ENCODE measurements around the gene TIPARP. TPM values are rescaled to one million over a fixed set of nuclear protein-coding genes. Genes with fewer than 3 reads are reported as not detected.

The TIPARP gene
- polyA plus RNA-seq, 1 of the 3 experiments (the other 2 are of a cell fraction) = 6.2 TPM

DNA sequence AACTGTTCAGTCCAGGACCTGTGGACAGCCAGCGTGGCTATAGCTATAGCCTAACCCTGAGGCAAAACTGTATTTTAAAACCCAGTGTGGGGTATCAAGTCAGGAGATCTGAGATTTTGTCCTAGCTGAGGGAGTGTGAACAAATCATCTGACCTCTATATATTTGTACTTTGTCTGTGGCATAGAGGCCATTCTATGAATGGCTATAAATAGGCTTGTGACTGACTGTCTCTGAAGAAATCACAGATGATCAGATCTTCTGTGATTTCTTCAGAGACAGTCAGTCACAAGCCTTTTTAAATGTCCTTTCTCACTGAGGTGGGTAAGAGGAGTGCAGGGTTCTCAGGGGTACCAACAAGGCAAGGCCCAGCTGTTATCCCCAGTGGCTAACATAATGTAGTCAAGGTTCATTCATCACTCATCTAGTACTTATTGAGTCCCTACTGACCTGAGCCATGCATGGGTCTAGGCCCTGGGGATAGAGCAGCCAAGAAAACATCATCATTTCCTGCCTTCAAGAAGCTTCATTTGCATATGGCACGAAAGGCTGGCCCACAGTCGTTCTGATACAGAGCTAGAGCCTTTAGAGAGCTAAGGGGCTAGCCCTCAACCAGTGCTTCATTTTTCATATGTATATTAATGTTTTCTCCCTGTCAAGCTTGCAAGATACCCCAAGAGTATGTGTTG is 53.3 kb downstream of the TIPARP start:
- 100% methylated on average over 3 of the region's 3 CpGs for WGBS (ENCODE audit: low lambda C conversion rate)
- no peak overlapping the region for H3K4me2 ChIP-seq
- no peak for DNase-seq
- ChIA-PET POLR2A (no interaction called here), CTCF (interaction anchor here (0.9 kb wide), 1 partner anchor 410 kb away, joined by 3 read pairs; no protein-coding TSS in a partner anchor)
- H3K4me3 ChIP-seq (ENCODE audit: low read depth in 2 of 2, low read length in 1 of 2) = no peak overlapping the region
- no peak for TF ChIP-seq POLR2AphosphoS5 (IDR thresholded peaks at IDR 0.05; ENCODE audit: low read depth, low read length)
- TF ChIP-seq TEAD4 (IDR thresholded peaks at IDR 0.05; ENCODE audit: borderline replicate concordance, insufficient read depth) = no peak
- no peak for TF ChIP-seq GABPA (IDR thresholded peaks at IDR 0.05; ENCODE audit: low read depth)
- no peak for TF ChIP-seq GATA2 (CRISPR knock-in tag; IDR thresholded peaks at IDR 0.05)
- no peak for TF ChIP-seq NRF1 (IDR thresholded peaks at IDR 0.05; ENCODE audit: low read depth, low read length)
- no peak for TF ChIP-seq EP300 (IDR thresholded peaks at IDR 0.05; ENCODE audit: borderline replicate concordance in 1 of 2, low read depth in 1 of 2, low read length in 1 of 2)
- TF ChIP-seq FOXM1 (IDR thresholded peaks at IDR 0.05; ENCODE audit: low read depth) = no peak
- no peak for TF ChIP-seq RXRA (IDR thresholded peaks at IDR 0.05; ENCODE audit: borderline replicate concordance, low read depth)
- TF ChIP-seq PBX3 (IDR thresholded peaks at IDR 0.05) = no peak
- TF ChIP-seq FOXJ3 (CRISPR knock-in tag; IDR thresholded peaks at IDR 0.05) = no peak
- TF ChIP-seq CHD2 (IDR thresholded peaks at IDR 0.05; ENCODE audit: low read length, partially characterized antibody) = no peak
- TF ChIP-seq CTCF (IDR thresholded peaks at IDR 0.05) = no peak
- no peak for TF ChIP-seq RCOR1 (IDR thresholded peaks at IDR 0.05; ENCODE audit: low read length)
- TF ChIP-seq MXI1 (IDR thresholded peaks at IDR 0.05; ENCODE audit: low read depth, low read length) = no peak
- TF ChIP-seq TCF12 (IDR thresholded peaks at IDR 0.05) = no peak
- no peak for TF ChIP-seq JUND (IDR thresholded peaks at IDR 0.05)
- TF ChIP-seq ELF1 (IDR thresholded peaks at IDR 0.05) = no peak
- no peaks in the 10 kb centered on the region for H3F3A ChIP-seq (replicated peaks; ENCODE audit: insufficient read depth)
- no peaks in the 10 kb centered on the region for H4K20me1 ChIP-seq (ENCODE audit: insufficient read depth)
- H3K36me3 ChIP-seq (replicated peaks in 1 of 2; ENCODE audit: control insufficient read depth in 1 of 2, insufficient read depth in 2 of 2, low read length in 1 of 2) = peaks cover 0 to 6% of the 10 kb centered on the region in 2 experiments
- no peak overlapping the region for H3K9ac ChIP-seq
- H3K9me2 ChIP-seq = no peaks in the 10 kb centered on the region
- H3K9me3 ChIP-seq = no peaks in the 10 kb centered on the region
- no peak overlapping the region for H2AFZ ChIP-seq (ENCODE audit: low read depth)
- no peaks in the 10 kb centered on the region for H3K4me1 ChIP-seq (ENCODE audit: control insufficient read depth in 1 of 2, insufficient read depth in 2 of 2, low read depth in 1 of 2, low read length in 1 of 2)
- H3K27me3 ChIP-seq (ENCODE audit: insufficient read depth) = no peaks in the 10 kb centered on the region
- H3K27ac ChIP-seq (ENCODE audit: low read depth in 2 of 2, low read length in 1 of 2) = no peak overlapping the region
- no peaks in the 10 kb centered on the region for H3K79me2 ChIP-seq (ENCODE audit: insufficient read depth)

All from SK-N-SH (cell line).